Right atrium auricular region (tissue), 2 donors: ENCODE results near the gene NSUN3. TPM values are rescaled to one million over a fixed set of nuclear protein-coding genes. Genes with fewer than 3 reads are reported as not detected.

ENCODE experiments used
- DNase-seq: peaks from one replicate; pipeline ENCODE4 v3.0.0-alpha.2; 2019; ENCODE audit warnings: low spot score
- H3K27ac ChIP-seq, 2 donors: fragments of 200-600 bp; sonication (generic); 1 replicate in 1 of 2; 2 replicates in 1 of 2; pipeline ENCODE4 v1.5.1; 2016 to 2019
- H3K27me3 ChIP-seq, 2 donors: fragments of 200-600 bp; sonication (generic); one replicate each; pipeline versions ENCODE4 v1.5.1 to v1.6.0; 2017 to 2019
- H3K36me3 ChIP-seq: fragments of 200-600 bp; sonication (generic); one replicate; pipeline ENCODE4 v1.5.1; 2016
- H3K4me1 ChIP-seq, 2 donors: fragments of 200-600 bp; sonication (generic); one replicate each; pipeline versions ENCODE4 v1.5.1 to v1.6.0; 2017 to 2019
- H3K4me3 ChIP-seq, 2 donors: fragments of 200-600 bp; sonication (generic); 1 replicate in 1 of 2; 2 replicates in 1 of 2; pipeline ENCODE4 v1.5.1; 2017 to 2019; ENCODE audit warnings: mild to moderate bottlenecking in 1 of 2, moderate library complexity in 1 of 2
- H3K9me3 ChIP-seq, 2 donors: fragments of 200-600 bp; sonication (generic); one replicate each; pipeline ENCODE4 v1.5.1; 2019
- CTCF ChIP-seq, 2 donors: fragments of 200-600 bp; sonication (generic); IDR thresholded peaks; one replicate each; pipeline ENCODE4 v1.5.1; 2019; ENCODE audit warnings: antibody characterized with exemption in 2 of 2
- total RNA-seq, 2 donors: library from RNA; depleted of rRNA; stranded (reverse); fragments of >200 nt; gene quantifications; one replicate each; pipeline ENCODE4 v1.1.0, GENCODE V29; 2016

The NSUN3 gene
- total RNA-seq, 2 donors from 2014 or later: 6.1 to 6.6 TPM

DNA sequence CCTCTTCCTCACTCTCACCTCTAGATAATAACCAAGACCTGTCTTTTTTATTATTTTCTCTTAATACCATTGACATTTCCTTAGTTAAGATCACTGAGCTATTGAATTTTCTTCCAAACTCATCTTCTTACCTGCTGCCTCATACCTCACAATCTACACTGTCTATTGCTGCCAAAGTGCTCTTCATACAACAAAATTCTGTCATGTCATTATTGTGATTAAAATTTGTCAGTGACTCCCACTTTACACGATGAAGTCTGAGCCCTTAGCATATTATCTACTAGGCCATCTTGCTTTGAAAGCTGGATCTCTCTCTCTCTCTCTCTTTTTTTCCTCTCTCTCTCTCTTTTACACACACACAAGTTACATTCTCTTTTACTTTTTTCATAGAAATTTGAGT is 73.3 kb downstream of the NSUN3 start:
- DNase-seq: no peak
- no peaks in the 10 kb centered on the region for H3K4me1 ChIP-seq
- no peak overlapping the region for H3K4me3 ChIP-seq
- no peaks in the 10 kb centered on the region for H3K36me3 ChIP-seq
- no peak for TF ChIP-seq CTCF (IDR thresholded peaks at IDR 0.05)
- no peaks in the 10 kb centered on the region for H3K27me3 ChIP-seq
- H3K27ac ChIP-seq: no peak overlapping the region
- H3K9me3 ChIP-seq: no peaks in the 10 kb centered on the region

DNA sequence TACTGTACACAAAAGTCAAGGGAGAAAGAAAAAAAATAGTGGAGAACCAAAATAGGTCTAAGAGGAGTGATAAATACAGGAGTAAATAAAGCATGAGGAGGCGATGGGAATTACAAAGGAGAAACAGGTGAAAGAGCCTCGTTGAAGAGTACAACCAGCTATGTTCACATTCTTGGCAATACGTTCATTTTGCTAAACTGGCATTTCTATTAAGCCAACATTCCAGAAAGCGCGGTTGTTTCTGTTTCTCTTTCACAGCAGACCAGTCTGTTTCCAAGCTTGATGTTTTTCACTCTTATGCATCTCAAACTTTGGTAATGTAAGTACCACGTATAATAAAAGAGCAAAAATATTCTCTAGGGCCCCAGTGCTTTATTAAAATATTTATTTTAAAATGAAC is 74.5 kb downstream of the NSUN3 start:
- no peak for DNase-seq
- TF ChIP-seq CTCF (IDR thresholded peaks at IDR 0.05): no peak
- H3K27me3 ChIP-seq: no peaks in the 10 kb centered on the region
- H3K4me3 ChIP-seq: no peak overlapping the region
- no peaks in the 10 kb centered on the region for H3K36me3 ChIP-seq
- H3K9me3 ChIP-seq: no peaks in the 10 kb centered on the region
- H3K27ac ChIP-seq: no peak overlapping the region
- no peaks in the 10 kb centered on the region for H3K4me1 ChIP-seq

- H3K4me1 ChIP-seq: no peaks in the 10 kb centered on the region
- H3K9me3 ChIP-seq: no peaks in the 10 kb centered on the region
- no peak for TF ChIP-seq CTCF (IDR thresholded peaks at IDR 0.05)
Observed at GRCh38 chr3:94146455-94146854, 83.6 kb downstream of the NSUN3 start.

GRCh38 chr3:94147012-94147411 is 84.2 kb downstream of the NSUN3 start:
- no peak for DNase-seq
- TF ChIP-seq CTCF (IDR thresholded peaks at IDR 0.05): no peak
- no peaks in the 10 kb centered on the region for H3K9me3 ChIP-seq

More at GRCh38 chr3:94146455-94146854, 83.6 kb downstream of the NSUN3 start:
- Histone ChIP-seq H3K36me3 (no peaks in the 10 kb centered on the region), H3K27me3 (no peaks in the 10 kb centered on the region), H3K27ac (no peak overlapping the region), H3K4me3 (no peak overlapping the region)
- no peak for DNase-seq

DNA sequence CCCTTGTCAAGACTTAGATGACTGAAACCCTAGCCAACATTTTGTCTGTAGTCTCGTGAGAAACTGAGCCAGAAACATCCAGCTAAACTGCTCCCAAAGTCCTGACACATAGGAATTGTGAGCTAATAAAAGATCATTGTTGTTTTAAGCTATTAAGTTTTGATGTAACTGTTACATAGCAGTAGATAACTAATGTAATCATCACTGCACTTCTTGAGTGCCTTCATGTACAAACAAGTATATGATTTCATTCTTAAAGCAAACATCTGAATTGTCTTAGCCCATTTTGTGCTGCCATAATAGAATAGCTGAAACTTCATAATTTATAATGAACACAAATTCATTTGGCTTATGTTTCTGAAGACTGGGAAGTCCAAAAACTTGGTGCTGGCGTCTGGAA is 87.3 kb downstream of the NSUN3 start:
- TF ChIP-seq CTCF (IDR thresholded peaks at IDR 0.05): no peak
- no peaks in the 10 kb centered on the region for H3K36me3 ChIP-seq

More at GRCh38 chr3:94147012-94147411, 84.2 kb downstream of the NSUN3 start:
- Histone ChIP-seq H3K4me1 (no peaks in the 10 kb centered on the region), H3K4me3 (no peak overlapping the region), H3K27me3 (no peaks in the 10 kb centered on the region), H3K27ac (no peak overlapping the region), H3K36me3 (no peaks in the 10 kb centered on the region)

GRCh38 chr3:94156626-94157025 is 93.8 kb downstream of the NSUN3 start:
- Histone ChIP-seq H3K27me3 (no peaks in the 10 kb centered on the region), H3K4me1 (no peaks in the 10 kb centered on the region), H3K4me3 (no peak overlapping the region), H3K27ac (no peak overlapping the region), H3K9me3 (no peaks in the 10 kb centered on the region), H3K36me3 (no peaks in the 10 kb centered on the region)
- DNase-seq: no peak
- TF ChIP-seq CTCF (IDR thresholded peaks at IDR 0.05): no peak

More for the DNA sequence above, 87.3 kb downstream of the NSUN3 start:
- no peak for DNase-seq
- no peaks in the 10 kb centered on the region for H3K27me3 ChIP-seq
- no peaks in the 10 kb centered on the region for H3K4me1 ChIP-seq
- no peaks in the 10 kb centered on the region for H3K9me3 ChIP-seq
- no peak overlapping the region for H3K4me3 ChIP-seq
- H3K27ac ChIP-seq: no peak overlapping the region
